HepG2 (cell line): ENCODE results near the gene RPL37A. TPM values are rescaled to one million over a fixed set of nuclear protein-coding genes. Genes with fewer than 3 reads are reported as not detected.
A peak's percentile ranks its signal among the peaks of the same experiment; 100 is the strongest.

Source experiments
- AFF4 ChIP-seq: sonication (generic); formaldehyde crosslinking; IDR thresholded peaks from 2 replicates; pipeline ENCODE4 v1.4.0; 2020; ENCODE audit warnings: missing genetic modification reagents
- BCL3 ChIP-seq: sonication (generic); formaldehyde crosslinking; IDR thresholded peaks from 2 replicates; pipeline ENCODE4 v1.5.1; 2020; ENCODE audit warnings: mild to moderate bottlenecking, missing genetic modification reagents, moderate library complexity
- ELF3 ChIP-seq: IDR thresholded peaks from 2 replicates; pipeline ENCODE4 v1.6.1; 2016; ENCODE audit warnings: missing genetic modification reagents, missing compliant biosample characterization
- FOXK1 ChIP-seq: sonication (generic); formaldehyde crosslinking; IDR thresholded peaks from 2 replicates; pipeline ENCODE4 v1.4.0; 2020; ENCODE audit warnings: low read depth, missing genetic modification reagents, borderline replicate concordance
- HMG20B ChIP-seq: conservative IDR thresholded peaks from 2 replicates; pipeline ENCODE4 v1.6.1; 2016; ENCODE audit warnings: missing genetic modification reagents, missing compliant biosample characterization
- MBD4 ChIP-seq: IDR thresholded peaks from 2 replicates; pipeline ENCODE4 v1.6.1; 2012; ENCODE audit warnings: low read length, inconsistent platforms, borderline replicate concordance
- PHB2 ChIP-seq: fragments of 450-650 bp; IDR thresholded peaks from 2 replicates; pipeline ENCODE4 v1.6.1; 2018; ENCODE audit not compliant: partially characterized antibody
- SCMH1 ChIP-seq: sonication (generic); formaldehyde crosslinking; IDR thresholded peaks from 2 replicates; pipeline ENCODE4 v1.9.0; 2021; ENCODE audit warnings: missing genetic modification reagents, mild to moderate bottlenecking, borderline replicate concordance
- SMC3 ChIP-seq: IDR thresholded peaks from 2 replicates; pipeline ENCODE4 v1.6.1; 2011; ENCODE audit warnings: low read length, improper control_type of control experiment
- SP140L ChIP-seq: sonication (generic); formaldehyde crosslinking; IDR thresholded peaks from 2 replicates; pipeline ENCODE4 v1.4.0; 2020; ENCODE audit warnings: missing genetic modification reagents, borderline replicate concordance
- SRSF9 ChIP-seq: fragments of 200-400 bp; formaldehyde crosslinking; IDR thresholded peaks from 2 replicates; pipeline ENCODE4 v1.6.1; 2018; ENCODE audit warnings: borderline replicate concordance, mild to moderate bottlenecking, low read depth, low read length; ENCODE audit not compliant: insufficient read depth, poor library complexity, severe bottlenecking
- TEAD3 ChIP-seq: optimal IDR thresholded peaks from 2 replicates; pipeline ENCODE3; 2016; ENCODE audit warnings: borderline replicate concordance
- ZBTB20 ChIP-seq: sonication (generic); formaldehyde crosslinking; IDR thresholded peaks from 2 replicates; pipeline ENCODE4 v1.8.1; 2023; ENCODE audit warnings: missing genetic modification reagents, low read depth, mild to moderate bottlenecking, borderline replicate concordance
- ZBTB43 ChIP-seq: sonication (generic); formaldehyde crosslinking; conservative IDR thresholded peaks from 2 replicates; pipeline ENCODE4 v1.4.0; 2020; ENCODE audit warnings: missing genetic modification reagents
- ZNF160 ChIP-seq: sonication (generic); formaldehyde crosslinking; IDR thresholded peaks from 2 replicates; pipeline ENCODE4 v1.8.0; 2022; ENCODE audit warnings: mild to moderate bottlenecking, inconsistent platforms, missing genetic modification reagents
- ZNF256 ChIP-seq: sonication (generic); formaldehyde crosslinking; conservative IDR thresholded peaks from 2 replicates; pipeline ENCODE4 v1.4.0; 2020; ENCODE audit warnings: missing genetic modification reagents
- ZNF30 ChIP-seq: sonication (generic); formaldehyde crosslinking; IDR thresholded peaks from 2 replicates; pipeline ENCODE4 v1.5.0; 2020; ENCODE audit warnings: mild to moderate bottlenecking, missing genetic modification reagents
- ZNF616 ChIP-seq: sonication (generic); formaldehyde crosslinking; IDR thresholded peaks from 2 replicates; pipeline ENCODE4 v1.5.0; 2020; ENCODE audit warnings: low read depth, mild to moderate bottlenecking, missing genetic modification reagents
- ZNF746 ChIP-seq: sonication (generic); formaldehyde crosslinking; IDR thresholded peaks from 2 replicates; pipeline ENCODE4 v1.8.0; 2022; ENCODE audit warnings: mild to moderate bottlenecking, missing genetic modification reagents
- polyA plus RNA-seq, 8 experiments: library from polyadenylated mRNA; depleted of rRNA in 3 of 8; stranded (reverse) in 7 of 8; unstranded in 1 of 8; fragments of >200 nt; fragmentation: Illumina TruSeq in 4 of 8; extraction: Trizol in 4 of 8; gene quantifications; 2 replicates each; pipeline versions ENCODE4 v1.2.1 to v1.2.3, GENCODE V29; 2011 to 2016; ENCODE audit warnings: low read depth in 4 of 8, missing spikeins in 1 of 8, mixed read lengths in 1 of 8; ENCODE audit not compliant: insufficient read depth in 1 of 8
- total RNA-seq, 5 experiments: library from RNA; depleted of rRNA; stranded (reverse); fragments of >200 nt; fragmentation: Illumina TruSeq; extraction: Trizol; gene quantifications; 2 replicates each; pipeline ENCODE4 v1.2.3, GENCODE V29; 2016; ENCODE audit warnings: low read depth in 1 of 5
- TF ChIP-seq, protein P1 (sequence below): sonication (generic); formaldehyde crosslinking; IDR thresholded peaks from 2 replicates; pipeline ENCODE4 v1.8.0; 2022; ENCODE audit warnings: mild to moderate bottlenecking, missing genetic modification reagents; ENCODE audit not compliant: insufficient replicate concordance
- TF ChIP-seq, protein P2 (sequence below): sonication (generic); formaldehyde crosslinking; conservative IDR thresholded peaks from 2 replicates; pipeline ENCODE4 v1.8.0; 2022; ENCODE audit warnings: low read depth, missing genetic modification reagents

The RPL37A gene
- total and polyA plus RNA-seq, 2 of the 13 experiments (the other 11 are each of a cell fraction or from before 2014, with no cell fraction given), result 6,902 to 7,910 TPM

DNA sequence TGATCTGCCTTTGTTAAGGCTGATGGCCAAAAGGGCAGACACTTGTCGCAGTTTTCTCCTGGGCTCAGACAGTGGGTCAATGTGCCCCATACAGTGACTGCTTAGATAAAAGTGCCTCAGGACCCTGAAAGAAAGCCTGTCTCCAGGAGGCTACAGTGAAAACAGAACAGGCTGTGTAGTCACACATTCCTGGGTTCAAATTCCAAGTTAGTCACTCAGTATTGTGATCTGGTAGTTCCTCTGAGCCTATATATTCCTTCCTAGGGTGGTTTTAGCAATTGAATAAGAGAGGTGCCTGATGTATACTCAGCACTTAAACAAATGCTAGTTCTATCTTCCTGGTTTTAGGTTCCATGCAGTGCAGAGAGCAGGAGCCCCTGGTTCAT, 54.4 kb downstream of the RPL37A start (continued):
- TF ChIP-seq ZBTB43 (CRISPR knock-in tag) (0 out of 2 replicates have a peak, but pooled peaks have one; percentile 53), ZBTB20 (CRISPR knock-in tag) (peak; percentile 89; the same call in 1 of the 2 replicates), FOXK1 (CRISPR knock-in tag) (peak; percentile 41; the same call in 1 of the 2 replicates), ZNF256 (CRISPR knock-in tag) (no peak), SP140L (no peak), AFF4 (no peak), ZNF160 (CRISPR knock-in tag) (0 out of 2 replicates have a peak, but pooled peaks have one; percentile 36), ZNF30 (CRISPR knock-in tag) (no peak), SRSF9 (no peak), HMG20B (no peak), ZNF616 (CRISPR knock-in tag) (no peak), MBD4 (no peak), BCL3 (CRISPR knock-in tag) (no peak), SMC3 (peak; percentile 15; the same call in 1 of the 2 replicates), PHB2 (no peak), SCMH1 (no peak), TEAD3 (peak; percentile 98), ZNF746 (CRISPR knock-in tag) (no peak), ELF3 (CRISPR knock-in tag) (peak; percentile 69; the same call in 1 of the 2 replicates)
- TF ChIP-seq, protein P1, sequence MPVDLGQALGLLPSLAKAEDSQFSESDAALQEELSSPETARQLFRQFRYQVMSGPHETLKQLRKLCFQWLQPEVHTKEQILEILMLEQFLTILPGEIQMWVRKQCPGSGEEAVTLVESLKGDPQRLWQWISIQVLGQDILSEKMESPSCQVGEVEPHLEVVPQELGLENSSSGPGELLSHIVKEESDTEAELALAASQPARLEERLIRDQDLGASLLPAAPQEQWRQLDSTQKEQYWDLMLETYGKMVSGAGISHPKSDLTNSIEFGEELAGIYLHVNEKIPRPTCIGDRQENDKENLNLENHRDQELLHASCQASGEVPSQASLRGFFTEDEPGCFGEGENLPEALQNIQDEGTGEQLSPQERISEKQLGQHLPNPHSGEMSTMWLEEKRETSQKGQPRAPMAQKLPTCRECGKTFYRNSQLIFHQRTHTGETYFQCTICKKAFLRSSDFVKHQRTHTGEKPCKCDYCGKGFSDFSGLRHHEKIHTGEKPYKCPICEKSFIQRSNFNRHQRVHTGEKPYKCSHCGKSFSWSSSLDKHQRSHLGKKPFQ (CRISPR knock-in tag), result no peak
- TF ChIP-seq, protein P2, sequence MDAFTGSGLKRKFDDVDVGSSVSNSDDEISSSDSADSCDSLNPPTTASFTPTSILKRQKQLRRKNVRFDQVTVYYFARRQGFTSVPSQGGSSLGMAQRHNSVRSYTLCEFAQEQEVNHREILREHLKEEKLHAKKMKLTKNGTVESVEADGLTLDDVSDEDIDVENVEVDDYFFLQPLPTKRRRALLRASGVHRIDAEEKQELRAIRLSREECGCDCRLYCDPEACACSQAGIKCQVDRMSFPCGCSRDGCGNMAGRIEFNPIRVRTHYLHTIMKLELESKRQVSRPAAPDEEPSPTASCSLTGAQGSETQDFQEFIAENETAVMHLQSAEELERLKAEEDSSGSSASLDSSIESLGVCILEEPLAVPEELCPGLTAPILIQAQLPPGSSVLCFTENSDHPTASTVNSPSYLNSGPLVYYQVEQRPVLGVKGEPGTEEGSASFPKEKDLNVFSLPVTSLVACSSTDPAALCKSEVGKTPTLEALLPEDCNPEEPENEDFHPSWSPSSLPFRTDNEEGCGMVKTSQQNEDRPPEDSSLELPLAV, result no peak
